Measurements from ENCODE around the gene CAPS2. TPM values are rescaled to one million over a fixed set of nuclear protein-coding genes. Genes with fewer than 3 reads are reported as not detected.

Gene CAPS2
- total RNA-seq, 2 experiments from 2014 or later: not detected

GRCh38 chr12:75345531-75345930, 15.4 kb upstream of the CAPS2 start:
- intact Hi-C loops (cut with micrococcal nuclease; ENCODE audit: unreplicated experiment): no loop called here
- CTCF ChIA-PET (ENCODE audit: unreplicated experiment): no interaction called here
- Histone ChIP-seq H3K9me2 (ENCODE audit: insufficient read depth, low read length) (no peaks in the 10 kb centered on the region), H3K4me3 (ENCODE audit: low read depth, low read length, poor library complexity, severe bottlenecking) (no peak overlapping the region), H3K4me2 (ENCODE audit: low read length) (no peak overlapping the region), H2AFZ (ENCODE audit: low read length) (no peak overlapping the region), H3K9me3 (ENCODE audit: low read length) (no peaks in the 10 kb centered on the region), H4K20me1 (ENCODE audit: insufficient read depth, low read length) (no peaks in the 10 kb centered on the region), H3K79me2 (ENCODE audit: insufficient read depth, low read depth, low read length) (no peaks in the 10 kb centered on the region), H3K4me1 (ENCODE audit: insufficient read depth, low read length, poor library complexity, severe bottlenecking) (no peaks in the 10 kb centered on the region), H3K27ac (ENCODE audit: low read depth, low read length, poor library complexity, severe bottlenecking) (no peak overlapping the region), H3K36me3 (ENCODE audit: insufficient read depth, low read length) (no peaks in the 10 kb centered on the region)
- DNase-seq (ENCODE audit: low spot score): no peak
- TF ChIP-seq CTCF (conservative IDR thresholded peaks at IDR 0.05; ENCODE audit: low read length) (no peak), EZH2phosphoT487 (IDR thresholded peaks at IDR 0.05; ENCODE audit: borderline replicate concordance, low read depth, low read length) (no peak)
- POLR2A ChIA-PET: no interaction called here
- no TSS peak for BruUV-seq (replicated peaks)

- ChIA-PET POLR2A (interaction anchor here (1.0 kb wide), 1 partner anchor 16 kb away, joined by 3 read pairs; no protein-coding TSS in a partner anchor), CTCF (ENCODE audit: unreplicated experiment) (no interaction called here)
- Histone ChIP-seq H3K4me3 (ENCODE audit: low read depth, low read length, poor library complexity, severe bottlenecking) (no peak overlapping the region), H3K9me3 (ENCODE audit: low read length) (no peaks in the 10 kb centered on the region), H3K79me2 (ENCODE audit: insufficient read depth, low read depth, low read length) (no peaks in the 10 kb centered on the region), H3K4me1 (ENCODE audit: insufficient read depth, low read length, poor library complexity, severe bottlenecking) (no peaks in the 10 kb centered on the region), H3K27ac (ENCODE audit: low read depth, low read length, poor library complexity, severe bottlenecking) (no peak overlapping the region), H3K36me3 (ENCODE audit: insufficient read depth, low read length) (no peaks in the 10 kb centered on the region), H3K4me2 (ENCODE audit: low read length) (no peak overlapping the region), H4K20me1 (ENCODE audit: insufficient read depth, low read length) (no peaks in the 10 kb centered on the region), H2AFZ (ENCODE audit: low read length) (no peak overlapping the region), H3K9me2 (ENCODE audit: insufficient read depth, low read length) (no peaks in the 10 kb centered on the region)
- intact Hi-C loops (cut with micrococcal nuclease; ENCODE audit: unreplicated experiment): loop anchor here (2.0 kb wide), 1 partner anchor 27 kb away; no protein-coding TSS in a partner anchor
- TF ChIP-seq CTCF (conservative IDR thresholded peaks at IDR 0.05; ENCODE audit: low read length): no peak
- no peak for TF ChIP-seq EZH2phosphoT487 (IDR thresholded peaks at IDR 0.05; ENCODE audit: borderline replicate concordance, low read depth, low read length)
- BruUV-seq (replicated peaks): no TSS peak
- no peak for DNase-seq (ENCODE audit: low spot score)
Observed at GRCh38 chr12:75341873-75342272, 11.7 kb upstream of the CAPS2 start.

- BruUV-seq (replicated peaks): no TSS peak
- CTCF ChIA-PET (ENCODE audit: unreplicated experiment): no interaction called here
- DNase-seq (ENCODE audit: low spot score): no peak
Observed at GRCh38 chr12:75337905-75338304, 7.8 kb upstream of the CAPS2 start.

More at GRCh38 chr12:75337905-75338304, 7.8 kb upstream of the CAPS2 start:
- Histone ChIP-seq H3K4me2 (ENCODE audit: low read length) (no peak overlapping the region), H4K20me1 (ENCODE audit: insufficient read depth, low read length) (no peaks in the 10 kb centered on the region), H3K4me1 (ENCODE audit: insufficient read depth, low read length, poor library complexity, severe bottlenecking) (no peaks in the 10 kb centered on the region), H3K36me3 (ENCODE audit: insufficient read depth, low read length) (no peaks in the 10 kb centered on the region), H3K9me2 (ENCODE audit: insufficient read depth, low read length) (no peaks in the 10 kb centered on the region), H3K27ac (ENCODE audit: low read depth, low read length, poor library complexity, severe bottlenecking) (no peak overlapping the region), H3K79me2 (ENCODE audit: insufficient read depth, low read depth, low read length) (no peaks in the 10 kb centered on the region), H3K4me3 (ENCODE audit: low read depth, low read length, poor library complexity, severe bottlenecking) (no peak overlapping the region), H3K9me3 (ENCODE audit: low read length) (no peaks in the 10 kb centered on the region), H2AFZ (ENCODE audit: low read length) (no peak overlapping the region)
- TF ChIP-seq EZH2phosphoT487 (IDR thresholded peaks at IDR 0.05; ENCODE audit: borderline replicate concordance, low read depth, low read length): no peak
- TF ChIP-seq CTCF (conservative IDR thresholded peaks at IDR 0.05; ENCODE audit: low read length): no peak
- POLR2A ChIA-PET: interaction anchor here (0.5 to 0.6 kb wide), 2 partner anchors 33 to 132 kb away, joined by 3 read pairs; no protein-coding TSS in a partner anchor
- intact Hi-C loops (cut with micrococcal nuclease; ENCODE audit: unreplicated experiment): no loop called here

Data from OCI-LY7 (cell line).